GM19025 (cell line): ENCODE measurements around the gene POLE.

Experiments
- ATAC-seq: cut with Tn5 transposase; IDR thresholded peaks from one replicate; pipeline ENCODE4 v1.9.1; 2021; ENCODE audit warnings: mild to moderate bottlenecking, low read depth, moderate library complexity; ENCODE audit not compliant: unreplicated experiment

Gene POLE

GRCh38 chr12:132658149-132658894 lies 28.8 kb downstream of the POLE start:
- ATAC-seq: no peak

GRCh38 chr12:132657004-132657727 lies 30.0 kb downstream of the POLE start:
- ATAC-seq: no peak

- ATAC-seq: no peak
Measured at GRCh38 chr12:132653567-132654290, 33.4 kb downstream of the POLE start.

- ATAC-seq: no peak
Measured at GRCh38 chr12:132651444-132652100, 35.6 kb downstream of the POLE start.

GRCh38 chr12:132649226-132649945 lies 37.8 kb downstream of the POLE start:
- ATAC-seq: no peak

GRCh38 chr12:132648616-132649225 lies 38.4 kb downstream of the POLE start:
- no peak for ATAC-seq

GRCh38 chr12:132647858-132648257 lies 39.3 kb downstream of the POLE start:
- no peak for ATAC-seq

GRCh38 chr12:132646850-132647249 lies 40.3 kb downstream of the POLE start:
- ATAC-seq: no peak

- ATAC-seq: no peak
Measured at GRCh38 chr12:132642846-132643835, 44.0 kb downstream of the POLE start.

- ATAC-seq: no peak
Measured at GRCh38 chr12:132641811-132642650, 45.1 kb downstream of the POLE start.

- ATAC-seq: no peak
Measured at GRCh38 chr12:132640936-132641335, 46.2 kb downstream of the POLE start.

- ATAC-seq: no peak
Measured at GRCh38 chr12:132639956-132640520, 47.1 kb downstream of the POLE start.

- no peak for ATAC-seq
Measured at GRCh38 chr12:132638541-132639408, 48.4 kb downstream of the POLE start.

GRCh38 chr12:132637811-132638210 lies 49.3 kb downstream of the POLE start:
- no peak for ATAC-seq

- ATAC-seq: no peak
Measured at GRCh38 chr12:132635076-132635955, 51.8 kb downstream of the POLE start.
